Transverse colon (tissue), 4 donors: ENCODE results near the gene PEF1. TPM values are rescaled to one million over a fixed set of nuclear protein-coding genes. Genes with fewer than 3 reads are reported as not detected.

ENCODE experiments used
- DNase-seq: peaks from one replicate; pipeline ENCODE4 v3.0.0-alpha.2; 2019
- H3K27ac ChIP-seq, 4 donors: fragments of 200-600 bp; sonication (generic); 2 replicates each; pipeline ENCODE4 v1.5.1; 2016 to 2018; ENCODE audit warnings: inconsistent platforms in 4 of 4
- H3K27me3 ChIP-seq: fragments of 200-600 bp; sonication (generic); 2 replicates; pipeline ENCODE4 v1.5.1; 2017; ENCODE audit warnings: inconsistent platforms
- H3K36me3 ChIP-seq, 4 donors: fragments of 200-600 bp; sonication (generic); 2 replicates each; pipeline ENCODE4 v1.5.1; 2017 to 2019; ENCODE audit warnings: inconsistent platforms in 4 of 4
- H3K4me1 ChIP-seq, 4 donors: fragments of 200-600 bp; sonication (generic); 2 replicates each; pipeline ENCODE4 v1.5.1; 2017 to 2020; ENCODE audit warnings: inconsistent platforms in 4 of 4
- H3K4me3 ChIP-seq, 4 donors: fragments of 200-600 bp; sonication (generic); 1 replicate in 1 of 4; 2 replicates in 3 of 4; pipeline versions ENCODE4 v1.5.1 to v1.6.1; 2017 to 2019; ENCODE audit warnings: inconsistent platforms in 4 of 4
- H3K9me3 ChIP-seq, 2 donors: fragments of 200-600 bp; sonication (generic); 2 replicates each; pipeline ENCODE4 v1.5.1; 2017 to 2019; ENCODE audit warnings: inconsistent platforms in 2 of 2
- EP300 ChIP-seq: sonication (generic); formaldehyde crosslinking; IDR thresholded peaks from one replicate; pipeline ENCODE4 v1.6.1; 2017; ENCODE audit warnings: antibody characterized with exemption, low read depth
- POLR2A ChIP-seq: fragments of 450-650 bp; IDR thresholded peaks from one replicate; pipeline ENCODE4 v1.6.1; 2016; ENCODE audit warnings: antibody characterized with exemption, mild to moderate bottlenecking, moderate library complexity
- POLR2AphosphoS5 ChIP-seq, 3 donors: sonication (generic); formaldehyde crosslinking; IDR thresholded peaks; one replicate each; pipeline ENCODE4 v1.6.1; 2016; ENCODE audit warnings: antibody characterized with exemption in 3 of 3
- WGBS, 2 donors: methylation state at CpG; one replicate each; pipeline ENCODE4 v1.1.5; 2018; ENCODE audit warnings: low coverage in 1 of 2; 5-methylcytosine and 5-hydroxymethylcytosine counted together
- in situ Hi-C, 4 donors: fragments of 200-750 bp; cut with MboI; loops; one replicate each; pipeline versions ENCODE4 v1.15.0 to v1.15.1; 2017; ENCODE audit warnings: low sequenced_read_pairs in 3 of 4, low pct_ligation_motif_present in 1 of 4, low pct_unique_long_range_greater_than_20kb in 1 of 4
- intact Hi-C: fragments of 100-400 bp; cut with DNase I; formaldehyde crosslinking; loops from one replicate; pipeline ENCODE4 v1.15.1; 2023; ENCODE audit warnings: low total_unique reads
- total RNA-seq, 4 donors: library from RNA; depleted of rRNA; stranded (reverse); fragments of >200 nt; gene quantifications; one replicate each; pipeline ENCODE4 v1.1.0, GENCODE V29; 2016
- TF ChIP-seq, protein P1 (sequence below), 5 experiments: fragments of 200-600 bp in 3 of 5; fragments of 450-650 bp in 2 of 5; sonication (generic) in 3 of 5; IDR thresholded peaks; 1 replicate in 2 of 5; 2 replicates in 3 of 5; pipeline ENCODE4 v1.5.1; 2016 to 2017; ENCODE audit warnings: antibody characterized with exemption in 5 of 5, inconsistent platforms in 3 of 5, mild to moderate bottlenecking in 2 of 5, moderate library complexity in 1 of 5

PEF1 gene
- total RNA-seq, 4 donors from 2014 or later: 12.3 to 61.7 (median 49.9) TPM

- intact Hi-C loops (no loop called here), in situ Hi-C loops (no loop called here)
- H3K27ac ChIP-seq: no peak overlapping the region
- no peak for DNase-seq
- no peak overlapping the region for H3K4me3 ChIP-seq
- peaks cover 7 to 19% (median 16%) of the 10 kb centered on the region in 4 donors for H3K4me1 ChIP-seq
- WGBS, 2 donors: 91% methylated on average over 16 of the region's 16 CpGs; no CpG with 5 or more reads in 1 of the 2 donors
- H3K36me3 ChIP-seq: peaks cover 0 to 12% (median 2%) of the 10 kb centered on the region in 4 donors
- H3K27me3 ChIP-seq: no peaks in the 10 kb centered on the region
- no peaks in the 10 kb centered on the region for H3K9me3 ChIP-seq
- no peak for TF ChIP-seq POLR2A
- TF ChIP-seq, protein P1, sequence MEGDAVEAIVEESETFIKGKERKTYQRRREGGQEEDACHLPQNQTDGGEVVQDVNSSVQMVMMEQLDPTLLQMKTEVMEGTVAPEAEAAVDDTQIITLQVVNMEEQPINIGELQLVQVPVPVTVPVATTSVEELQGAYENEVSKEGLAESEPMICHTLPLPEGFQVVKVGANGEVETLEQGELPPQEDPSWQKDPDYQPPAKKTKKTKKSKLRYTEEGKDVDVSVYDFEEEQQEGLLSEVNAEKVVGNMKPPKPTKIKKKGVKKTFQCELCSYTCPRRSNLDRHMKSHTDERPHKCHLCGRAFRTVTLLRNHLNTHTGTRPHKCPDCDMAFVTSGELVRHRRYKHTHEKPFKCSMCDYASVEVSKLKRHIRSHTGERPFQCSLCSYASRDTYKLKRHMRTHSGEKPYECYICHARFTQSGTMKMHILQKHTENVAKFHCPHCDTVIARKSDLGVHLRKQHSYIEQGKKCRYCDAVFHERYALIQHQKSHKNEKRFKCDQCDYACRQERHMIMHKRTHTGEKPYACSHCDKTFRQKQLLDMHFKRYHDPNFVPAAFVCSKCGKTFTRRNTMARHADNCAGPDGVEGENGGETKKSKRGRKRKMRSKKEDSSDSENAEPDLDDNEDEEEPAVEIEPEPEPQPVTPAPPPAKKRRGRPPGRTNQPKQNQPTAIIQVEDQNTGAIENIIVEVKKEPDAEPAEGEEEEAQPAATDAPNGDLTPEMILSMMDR (IDR thresholded peaks at IDR 0.05): no peak
- no peak for TF ChIP-seq EP300
- TF ChIP-seq POLR2AphosphoS5 (IDR thresholded peaks at IDR 0.05): no peak
These were observed 19.8 kb downstream of the PEF1 start for GRCh38 chr1:31624731-31625514.

DNA sequence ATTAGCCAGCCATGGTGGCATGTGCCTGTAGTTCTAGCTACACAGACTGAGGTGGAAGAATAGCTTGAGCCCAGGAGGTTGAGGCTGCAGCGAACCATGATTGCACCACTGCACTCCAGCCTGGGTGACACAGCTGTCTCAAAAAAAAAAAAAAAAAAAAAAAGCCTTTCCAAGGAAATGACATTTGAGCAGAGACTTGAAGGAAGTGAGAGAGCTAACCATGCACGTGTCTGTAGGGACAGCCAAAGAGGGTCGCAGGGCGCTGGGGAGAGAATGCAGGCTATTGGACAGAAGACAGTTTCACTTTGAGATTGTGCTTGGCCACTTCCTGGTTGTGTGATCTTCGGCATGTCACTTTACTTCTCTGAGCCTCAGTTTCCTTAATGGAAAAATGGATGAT lies 20.4 kb downstream of the PEF1 start:
- Histone ChIP-seq H3K36me3 (peaks cover 0 to 12% (median 0%) of the 10 kb centered on the region in 4 donors), H3K4me3 (no peak overlapping the region), H3K27ac (no peak overlapping the region), H3K4me1 (peaks cover 7 to 19% (median 16%) of the 10 kb centered on the region in 4 donors), H3K9me3 (no peaks in the 10 kb centered on the region), H3K27me3 (no peaks in the 10 kb centered on the region)
- no peak for TF ChIP-seq POLR2AphosphoS5 (IDR thresholded peaks at IDR 0.05)
- no peak for TF ChIP-seq EP300
- TF ChIP-seq, protein P1 (IDR thresholded peaks at IDR 0.05): no peak
- no peak for TF ChIP-seq POLR2A
- WGBS, 2 donors: 50 to 53% methylated on average over 3 to 5 of the region's 5 CpGs
- no peak for DNase-seq
- in situ Hi-C loops: no loop called here
- intact Hi-C loops: no loop called here

DNA sequence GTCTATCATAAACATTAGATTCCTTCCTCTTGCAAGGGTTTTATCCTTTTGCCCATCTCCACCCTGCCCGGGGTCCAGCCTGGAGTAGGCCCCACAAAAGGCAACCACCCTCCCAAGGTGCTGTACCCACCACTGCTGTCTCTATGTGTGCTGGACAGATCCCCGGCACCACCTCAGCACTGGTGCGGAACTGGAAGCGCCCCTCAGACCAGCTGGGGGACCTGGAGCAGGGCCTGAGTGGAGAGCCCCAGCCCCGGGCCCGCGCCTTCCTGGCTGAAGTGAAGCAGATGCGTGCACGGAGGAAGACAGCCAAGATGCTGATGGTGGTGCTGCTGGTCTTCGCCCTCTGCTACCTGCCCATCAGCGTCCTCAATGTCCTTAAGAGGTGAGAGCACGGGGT lies 21.3 kb downstream of the PEF1 start:
- Histone ChIP-seq H3K9me3 (no peaks in the 10 kb centered on the region), H3K36me3 (peaks cover 0 to 5% (median 0%) of the 10 kb centered on the region in 4 donors), H3K27ac (no peak overlapping the region), H3K4me3 (no peak overlapping the region), H3K27me3 (peaks cover 2% of the 10 kb centered on the region), H3K4me1 (peaks cover 7 to 18% (median 16%) of the 10 kb centered on the region in 4 donors)
- intact Hi-C loops: no loop called here
- WGBS, 2 donors: 100% methylated on average over 7 of the region's 12 CpGs; no CpG with 5 or more reads in 1 of the 2 donors
- TF ChIP-seq POLR2AphosphoS5 (IDR thresholded peaks at IDR 0.05) (no peak), POLR2A (no peak), EP300 (no peak)
- TF ChIP-seq, protein P1 (IDR thresholded peaks at IDR 0.05): no peak
- in situ Hi-C loops: no loop called here
- no peak for DNase-seq

DNA sequence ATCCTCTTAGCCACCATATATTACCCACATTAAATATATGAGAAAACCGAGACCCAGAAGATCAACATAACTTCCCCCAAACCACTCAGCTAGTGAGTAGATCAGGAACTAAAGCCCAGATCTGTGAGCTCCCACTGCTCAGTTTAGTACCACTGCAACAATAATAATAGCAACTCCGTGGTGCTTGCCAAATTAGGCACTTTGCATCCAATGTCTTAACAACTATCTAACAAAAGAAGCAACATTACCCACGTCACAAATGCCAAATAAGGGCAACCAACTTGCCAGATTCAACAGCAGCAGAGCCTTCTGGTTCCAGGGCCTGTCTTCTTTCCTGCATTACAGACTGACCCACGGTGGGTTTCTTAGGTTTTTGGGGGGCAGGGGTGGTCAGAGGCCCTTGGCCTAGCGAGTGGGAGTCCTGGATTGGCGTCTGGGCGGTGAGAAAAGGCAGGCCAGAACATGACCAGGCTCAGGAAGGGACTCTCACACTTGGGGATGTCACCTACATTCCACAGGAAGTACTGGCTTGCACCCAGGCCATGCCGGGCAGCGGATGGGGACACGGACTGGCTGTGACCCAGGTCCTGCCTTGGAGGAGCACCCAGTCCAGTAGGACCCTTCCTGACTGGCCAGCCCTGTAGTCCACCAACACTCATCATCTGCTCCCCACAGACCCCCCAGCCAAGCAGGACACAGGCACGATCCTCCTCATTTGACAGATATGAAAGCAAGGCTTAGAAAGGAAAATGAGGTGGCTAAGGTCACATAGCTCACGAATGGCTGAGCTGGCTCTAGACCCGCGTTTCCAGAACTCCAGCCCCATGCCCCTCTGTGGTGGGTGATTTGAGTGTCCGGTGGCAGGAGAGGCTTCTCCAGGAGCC lies 22.6 kb downstream of the PEF1 start:
- no peak for DNase-seq
- intact Hi-C loops: no loop called here
- Histone ChIP-seq H3K4me3 (no peak overlapping the region), H3K4me1 (peaks cover 8 to 18% (median 14%) of the 10 kb centered on the region in 4 donors), H3K9me3 (no peaks in the 10 kb centered on the region), H3K27me3 (peaks cover 15% of the 10 kb centered on the region), H3K27ac (no peak overlapping the region), H3K36me3 (no peaks in the 10 kb centered on the region)
- WGBS, 2 donors: 54 to 83% methylated on average over 3 to 15 of the region's 15 CpGs
- no peak for TF ChIP-seq POLR2A
- no peak for TF ChIP-seq EP300
- TF ChIP-seq, protein P1 (IDR thresholded peaks at IDR 0.05): no peak
- no peak for TF ChIP-seq POLR2AphosphoS5 (IDR thresholded peaks at IDR 0.05)
- in situ Hi-C loops: no loop called here
